Pancreas (tissue), 10 donors: ENCODE results near the gene MUC5AC. TPM values are rescaled to one million over a fixed set of nuclear protein-coding genes. Genes with fewer than 3 reads are reported as not detected.

ENCODE experiments used
- ATAC-seq, 4 donors: fragments of 200-7000 bp; cut with Tn5 transposase; one replicate each; pipeline versions ENCODE4 v1.8.0 to v1.9.1; 2020; ENCODE audit warnings: mild to moderate bottlenecking in 4 of 4, moderate library complexity in 4 of 4
- DNase-seq, 6 donors: peaks; one replicate each; pipeline ENCODE4 v3.0.0-alpha.2; 2020
- FAIRE-seq: peaks from 2 replicates; lab custom pipeline; 2012; peaks lifted over from hg19 to GRCh38; lab: Jason Lieb, UNC
- H3K27ac ChIP-seq, 4 donors: fragments of 200-600 bp; sonication (generic); 1 replicate in 3 of 4; 2 replicates in 1 of 4; pipeline versions ENCODE4 v1.5.0 to v1.8.0; 2020
- H3K27me3 ChIP-seq, 4 donors: fragments of 200-600 bp; one replicate each; pipeline ENCODE4 v1.8.0; 2021
- H3K36me3 ChIP-seq, 3 donors: fragments of 200-600 bp; sonication (generic) in 1 of 3; one replicate each; pipeline versions ENCODE4 v1.5.0 to v1.8.0; 2020 to 2021
- H3K4me1 ChIP-seq, 3 donors: fragments of 200-600 bp; one replicate each; pipeline ENCODE4 v1.8.0; 2021
- H3K4me3 ChIP-seq, 4 donors: fragments of 200-600 bp; sonication (generic) in 2 of 4; one replicate each; pipeline versions ENCODE4 v1.5.0 to v1.8.0; 2020 to 2021
- H3K9me3 ChIP-seq, 4 donors: fragments of 200-600 bp; one replicate each; pipeline ENCODE4 v1.8.0; 2021
- WGBS, 2 donors: extraction: QIAGEN DNeasy Blood & Tissue Kit; methylation state at CpG; one replicate each; pipeline ENCODE4 v1.1.7; 2013; 5-methylcytosine and 5-hydroxymethylcytosine counted together
- intact Hi-C, 3 donors: fragments of 100-400 bp; cut with DNase I; formaldehyde crosslinking; loops; one replicate each; pipeline versions ENCODE4 v1.11.1 to v1.14.2; 2022
- polyA plus RNA-seq, 2 donors: library from polyadenylated mRNA; stranded (reverse); fragments of 200-250 nt; gene quantifications; one replicate each; pipeline ENCODE4 v1.2.3, GENCODE V29; 2013
- total RNA-seq, 6 donors: library from RNA; stranded (reverse); fragmentation: NEBNext Ultra II Directional in 4 of 6; extraction: Animal tissue kit (Norgen Biotek cat#: 25700) in 4 of 6; gene quantifications; one replicate each; pipeline versions ENCODE4 v1.2.1 to v1.2.4, GENCODE V29; 2021 to 2023
- TF ChIP-seq, protein P1 (sequence below), 4 donors: fragments of 200-600 bp; sonication (generic) in 3 of 4; IDR thresholded peaks; one replicate each; pipeline versions ENCODE4 v1.5.0 to v1.8.0; 2021; ENCODE audit warnings: antibody characterized with exemption in 4 of 4
- donor health status: healthy with polysubstance abuse.
- donor health status: DM: no; HTN: no; CAD: no; lungs with moderate emphysema.
- donor health status: DM: no; HTN: no; CAD: no.
- donor health status: control.
- donor health status: control.
- donor health status: Bipolar disorder and iron deficiency.
- donor health status: DM: yes; HTN: yes; CAD: no.
- donor health status: DM: no; HTN: no; CAD: no.
- donor health status: DM: no; HTN: no; CAD: no.
- donor health status: DM: yes; HTN: yes; CAD: no.

Gene MUC5AC
- total and polyA plus RNA-seq, 8 donors, result 0.02 to 4.2 (median 0.04) TPM; not detected in 5

DNA sequence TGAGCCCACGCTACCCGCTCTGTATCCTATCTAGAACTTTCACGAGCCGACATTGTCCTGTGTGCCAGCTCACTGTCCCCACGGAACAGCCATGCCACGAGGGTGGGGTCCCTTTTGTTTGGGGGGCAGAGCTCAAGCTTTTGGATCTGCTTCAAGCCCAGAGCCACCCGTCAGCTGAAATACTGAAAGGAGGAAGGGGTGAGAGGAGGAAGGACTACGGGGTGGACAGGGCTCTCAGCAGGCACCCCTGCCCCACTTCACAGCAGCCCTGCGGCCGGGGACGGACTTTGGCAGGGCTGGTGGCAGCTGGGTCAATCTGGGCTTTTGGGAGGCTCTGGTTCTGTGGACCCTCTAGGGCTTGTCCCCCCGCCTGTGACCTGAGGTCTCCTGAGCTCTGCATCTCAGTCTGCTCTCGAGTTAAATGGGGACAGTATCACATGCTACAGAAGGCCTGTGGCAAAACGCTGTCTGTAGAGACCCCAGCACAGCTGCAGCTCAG lies 30.0 kb upstream of the MUC5AC start:
- intact Hi-C loops, result no loop called here
- ATAC-seq (no peak), FAIRE-seq (no peak), DNase-seq (peak in 1 of 6 donors; percentile 42)
- no peaks in the 10 kb centered on the region for H3K9me3 ChIP-seq
- no peak overlapping the region for H3K27ac ChIP-seq
- TF ChIP-seq, protein P1, sequence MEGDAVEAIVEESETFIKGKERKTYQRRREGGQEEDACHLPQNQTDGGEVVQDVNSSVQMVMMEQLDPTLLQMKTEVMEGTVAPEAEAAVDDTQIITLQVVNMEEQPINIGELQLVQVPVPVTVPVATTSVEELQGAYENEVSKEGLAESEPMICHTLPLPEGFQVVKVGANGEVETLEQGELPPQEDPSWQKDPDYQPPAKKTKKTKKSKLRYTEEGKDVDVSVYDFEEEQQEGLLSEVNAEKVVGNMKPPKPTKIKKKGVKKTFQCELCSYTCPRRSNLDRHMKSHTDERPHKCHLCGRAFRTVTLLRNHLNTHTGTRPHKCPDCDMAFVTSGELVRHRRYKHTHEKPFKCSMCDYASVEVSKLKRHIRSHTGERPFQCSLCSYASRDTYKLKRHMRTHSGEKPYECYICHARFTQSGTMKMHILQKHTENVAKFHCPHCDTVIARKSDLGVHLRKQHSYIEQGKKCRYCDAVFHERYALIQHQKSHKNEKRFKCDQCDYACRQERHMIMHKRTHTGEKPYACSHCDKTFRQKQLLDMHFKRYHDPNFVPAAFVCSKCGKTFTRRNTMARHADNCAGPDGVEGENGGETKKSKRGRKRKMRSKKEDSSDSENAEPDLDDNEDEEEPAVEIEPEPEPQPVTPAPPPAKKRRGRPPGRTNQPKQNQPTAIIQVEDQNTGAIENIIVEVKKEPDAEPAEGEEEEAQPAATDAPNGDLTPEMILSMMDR (IDR thresholded peaks at IDR 0.05), result no peak
- no peaks in the 10 kb centered on the region for H3K27me3 ChIP-seq
- 50 to 60% methylated on average over 14 of the region's 14 CpGs for WGBS, 2 donors
- H3K4me1 ChIP-seq, result no peaks in the 10 kb centered on the region
- H3K36me3 ChIP-seq, result no peaks in the 10 kb centered on the region
- H3K4me3 ChIP-seq, result no peak overlapping the region

- no peaks in the 10 kb centered on the region for H3K9me3 ChIP-seq
- H3K36me3 ChIP-seq, result no peaks in the 10 kb centered on the region
- FAIRE-seq (no peak), DNase-seq (peak in 3 of 6 donors; percentile 14 to 60 (median 53)), ATAC-seq (peak in 1 of 4 donors; percentile 25)
- TF ChIP-seq, protein P1 (IDR thresholded peaks at IDR 0.05), result no peak
- 48 to 63% methylated on average over 29 to 33 of the region's 33 CpGs for WGBS, 2 donors
- H3K4me1 ChIP-seq, result no peaks in the 10 kb centered on the region
- intact Hi-C loops, result no loop called here
- H3K27ac ChIP-seq, result no peak overlapping the region
- H3K4me3 ChIP-seq, result no peak overlapping the region
- H3K27me3 ChIP-seq, result no peaks in the 10 kb centered on the region
Observed at GRCh38 chr11:1128311-1129142, 29.2 kb upstream of the MUC5AC start.

DNA sequence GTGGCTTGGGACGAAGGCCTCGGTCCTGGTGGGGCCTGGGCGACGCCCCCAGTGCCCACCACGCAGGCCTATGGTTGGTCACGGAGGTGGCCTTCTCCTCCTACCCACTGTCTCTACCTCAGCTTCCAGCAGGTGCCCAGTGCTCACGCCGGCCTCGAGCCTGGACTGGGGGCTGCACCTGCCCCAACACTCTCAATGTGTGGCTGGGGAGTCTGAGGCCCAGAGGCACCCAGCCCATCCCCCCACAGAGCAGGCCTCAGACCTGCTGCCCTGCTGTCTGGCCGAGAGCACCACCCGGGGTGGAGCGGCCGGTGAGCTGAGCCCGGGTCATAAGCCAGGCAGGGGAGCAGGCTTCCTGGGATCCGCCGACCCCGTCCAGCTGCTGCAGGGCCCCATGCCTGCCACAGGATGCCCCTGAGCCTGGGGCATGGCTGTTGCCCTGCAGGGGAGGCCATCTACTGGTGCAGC lies 28.6 kb upstream of the MUC5AC start:
- DNase-seq (peak in 3 of 6 donors; percentile 21 to 61 (median 47)), FAIRE-seq (no peak), ATAC-seq (peak in 1 of 4 donors; percentile 21)
- 50 to 63% methylated on average over 17 of the region's 17 CpGs for WGBS, 2 donors
- intact Hi-C loops, result no loop called here
- Histone ChIP-seq H3K9me3 (no peaks in the 10 kb centered on the region), H3K27me3 (no peaks in the 10 kb centered on the region), H3K36me3 (no peaks in the 10 kb centered on the region), H3K4me3 (no peak overlapping the region), H3K27ac (no peak overlapping the region), H3K4me1 (no peaks in the 10 kb centered on the region)
- TF ChIP-seq, protein P1 (IDR thresholded peaks at IDR 0.05), result no peak

GRCh38 chr11:1129611-1130160 lies 28.1 kb upstream of the MUC5AC start:
- Histone ChIP-seq H3K9me3 (no peaks in the 10 kb centered on the region), H3K27me3 (no peaks in the 10 kb centered on the region), H3K27ac (no peak overlapping the region), H3K36me3 (no peaks in the 10 kb centered on the region), H3K4me3 (no peak overlapping the region), H3K4me1 (no peaks in the 10 kb centered on the region)
- intact Hi-C loops, result no loop called here
- DNase-seq (peak in 1 of 6 donors; percentile 50), ATAC-seq (peak in 1 of 4 donors; percentile 60), FAIRE-seq (no peak)
- WGBS, 2 donors, result 71 to 77% methylated on average over 14 to 18 of the region's 18 CpGs
- TF ChIP-seq, protein P1 (IDR thresholded peaks at IDR 0.05), result no peak
